GM12865 (cell line): Measurements from ENCODE around the gene TTC22.

Experiments used
- DNase-seq: peaks from one replicate; pipeline ENCODE4 v3.0.0; 2010; ENCODE audit warnings: low read depth
- H3K4me3 ChIP-seq: 2 replicates; pipeline ENCODE4 v1.5.1; 2011; ENCODE audit warnings: mild to moderate bottlenecking, low read depth, low read length, control low read depth
- TF ChIP-seq, protein P1 (sequence below): IDR thresholded peaks from 2 replicates; pipeline ENCODE4 v1.5.1; 2011; ENCODE audit warnings: low read length, control low read depth, low read depth, inconsistent platforms; ENCODE audit not compliant: insufficient read depth; ENCODE audit errors: missing control alignments

TTC22 gene

DNA sequence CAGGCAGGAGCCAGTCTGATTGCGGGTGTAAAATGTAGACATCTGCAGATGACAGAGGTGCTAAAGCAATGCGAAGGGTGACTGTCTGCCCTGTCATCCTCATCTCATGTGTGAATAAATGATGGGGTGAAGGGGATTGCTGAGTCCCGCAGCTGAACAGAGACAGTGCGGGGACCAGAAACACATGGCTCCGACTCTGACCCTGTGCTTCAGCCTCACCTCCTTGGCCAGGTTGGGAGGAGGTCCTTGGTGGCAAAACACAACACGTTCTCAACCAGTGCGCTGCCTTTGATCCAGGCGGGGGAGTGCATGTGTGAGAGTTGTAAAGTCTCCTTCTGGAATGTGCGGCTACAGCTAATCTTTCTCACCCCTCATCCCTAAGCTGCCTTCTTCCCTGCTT is 32.0 kb upstream of the TTC22 start:
- no peak for DNase-seq
- no peak overlapping the region for H3K4me3 ChIP-seq
- TF ChIP-seq, protein P1, sequence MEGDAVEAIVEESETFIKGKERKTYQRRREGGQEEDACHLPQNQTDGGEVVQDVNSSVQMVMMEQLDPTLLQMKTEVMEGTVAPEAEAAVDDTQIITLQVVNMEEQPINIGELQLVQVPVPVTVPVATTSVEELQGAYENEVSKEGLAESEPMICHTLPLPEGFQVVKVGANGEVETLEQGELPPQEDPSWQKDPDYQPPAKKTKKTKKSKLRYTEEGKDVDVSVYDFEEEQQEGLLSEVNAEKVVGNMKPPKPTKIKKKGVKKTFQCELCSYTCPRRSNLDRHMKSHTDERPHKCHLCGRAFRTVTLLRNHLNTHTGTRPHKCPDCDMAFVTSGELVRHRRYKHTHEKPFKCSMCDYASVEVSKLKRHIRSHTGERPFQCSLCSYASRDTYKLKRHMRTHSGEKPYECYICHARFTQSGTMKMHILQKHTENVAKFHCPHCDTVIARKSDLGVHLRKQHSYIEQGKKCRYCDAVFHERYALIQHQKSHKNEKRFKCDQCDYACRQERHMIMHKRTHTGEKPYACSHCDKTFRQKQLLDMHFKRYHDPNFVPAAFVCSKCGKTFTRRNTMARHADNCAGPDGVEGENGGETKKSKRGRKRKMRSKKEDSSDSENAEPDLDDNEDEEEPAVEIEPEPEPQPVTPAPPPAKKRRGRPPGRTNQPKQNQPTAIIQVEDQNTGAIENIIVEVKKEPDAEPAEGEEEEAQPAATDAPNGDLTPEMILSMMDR = no peak

DNA sequence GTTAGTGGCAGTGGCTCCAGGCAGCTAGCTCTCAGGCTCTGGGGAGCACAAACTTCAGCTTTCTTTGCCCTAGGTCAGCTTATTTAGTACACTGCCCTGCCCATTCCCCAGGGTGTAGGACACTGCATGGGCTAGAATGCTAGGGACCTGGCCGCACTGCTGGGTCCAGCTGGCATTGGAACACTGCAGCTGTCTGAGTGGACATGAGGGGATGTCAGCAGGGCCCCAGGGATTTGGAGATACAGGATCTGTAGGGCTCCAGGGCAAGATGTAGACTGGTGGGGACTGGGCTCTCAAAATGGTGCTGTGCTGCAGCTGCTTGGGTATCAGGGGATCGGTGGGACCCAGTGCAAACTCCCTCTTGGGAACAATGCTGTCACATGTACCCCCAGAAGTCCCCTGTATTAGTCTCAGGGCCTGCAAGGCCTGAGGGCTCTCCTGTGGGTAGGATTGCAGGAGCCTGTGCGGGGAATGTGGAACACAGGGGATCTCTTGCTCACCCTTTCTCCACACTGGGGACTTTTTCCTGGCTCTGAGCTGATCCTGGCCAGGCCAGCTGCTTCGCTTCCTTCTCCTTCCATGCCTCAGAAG is 25.2 kb upstream of the TTC22 start:
- no peak overlapping the region for H3K4me3 ChIP-seq
- TF ChIP-seq, protein P1 = no peak
- DNase-seq = no peak

GRCh38 chr1:54825696-54826095 is 24.6 kb upstream of the TTC22 start:
- TF ChIP-seq, protein P1 = no peak
- no peak for DNase-seq
- H3K4me3 ChIP-seq = no peak overlapping the region

- DNase-seq = no peak
- H3K4me3 ChIP-seq = no peak overlapping the region
- TF ChIP-seq, protein P1 = no peak
Measured at GRCh38 chr1:54823670-54824069, 22.5 kb upstream of the TTC22 start.

DNA sequence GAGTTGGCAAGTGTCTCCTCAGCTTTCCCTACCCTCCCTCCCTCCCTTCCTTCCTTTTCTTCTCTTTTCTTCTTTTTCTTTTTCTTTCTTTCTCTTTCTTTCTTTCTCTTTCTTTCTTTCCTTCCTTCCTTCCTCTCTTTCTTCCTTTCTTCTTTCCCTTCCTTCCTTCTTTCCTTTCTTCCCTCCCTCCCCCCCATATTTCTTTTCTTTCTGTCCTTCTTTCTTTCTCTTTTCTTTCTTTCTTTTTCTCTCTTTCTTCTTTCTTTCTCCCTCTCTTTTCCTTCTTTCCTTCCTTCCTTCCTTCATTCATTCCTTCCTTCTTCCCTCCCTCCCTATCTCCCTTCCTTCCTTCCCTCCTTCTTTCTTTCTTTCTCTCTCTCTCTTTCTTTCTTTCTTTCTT is 18.6 kb upstream of the TTC22 start:
- no peak overlapping the region for H3K4me3 ChIP-seq
- no peak for DNase-seq
- TF ChIP-seq, protein P1 = no peak

DNA sequence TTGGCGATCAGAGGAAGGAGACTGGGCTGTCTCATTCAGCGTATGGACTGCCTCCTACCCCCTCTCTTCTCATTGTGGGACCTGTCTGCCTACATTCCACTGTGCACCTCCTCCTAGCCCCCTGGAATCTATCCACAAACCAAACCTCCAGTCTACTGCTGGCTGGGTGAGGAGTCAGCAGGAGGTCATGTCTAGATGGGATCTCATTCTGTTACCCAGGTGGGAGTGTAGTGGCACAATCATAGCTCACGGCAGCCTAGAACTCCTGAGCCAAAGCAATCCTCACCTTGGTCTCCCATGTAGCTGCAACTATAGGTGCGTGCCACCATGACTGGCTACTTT is 18.0 kb upstream of the TTC22 start:
- TF ChIP-seq, protein P1 = no peak
- no peak overlapping the region for H3K4me3 ChIP-seq
- no peak for DNase-seq

- no peak overlapping the region for H3K4me3 ChIP-seq
- DNase-seq = no peak
- TF ChIP-seq, protein P1 = no peak
Measured at GRCh38 chr1:54818461-54819194, 17.5 kb upstream of the TTC22 start.
